ENCODE results near the gene ZNF212. TPM values are rescaled to one million over a fixed set of nuclear protein-coding genes. Genes with fewer than 3 reads are reported as not detected.
"Not testable (repeated sequence)": the region's sequence is repeated elsewhere in the genome, so short reads cannot be mapped to it uniquely, and the experiment has no call there.

Gene ZNF212
- total and polyA plus RNA-seq, 9 of the 15 experiments (the other 6 are each of a cell fraction or from before 2014, with no cell fraction given), result 1.8 to 21.4 (median 7.2) TPM

DNA sequence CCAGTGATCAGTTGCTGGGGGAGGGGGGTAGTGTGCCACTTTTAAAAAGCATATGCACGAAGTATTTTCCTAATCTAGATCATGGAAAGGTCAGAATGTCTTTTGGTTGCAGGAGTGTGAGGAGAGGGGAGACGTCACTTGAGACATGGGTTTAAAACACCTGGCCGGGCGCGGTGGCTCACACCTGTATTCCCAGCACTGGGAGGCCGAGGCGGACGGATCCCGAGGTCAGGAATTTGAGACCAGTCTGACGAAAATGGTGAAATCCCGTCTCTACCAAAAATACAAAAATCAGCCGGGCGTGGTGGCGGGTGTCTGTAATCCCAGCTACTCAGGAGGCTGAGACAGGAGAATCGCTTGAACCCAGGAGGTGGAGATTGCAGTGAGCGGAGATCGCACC, 13.1 kb upstream of the ZNF212 start:
- CTCF ChIA-PET (ENCODE audit: low intra/inter-chr PET ratio); DNase-seq (ENCODE audit: extremely low read depth in 1 of 4, low spot score in 3 of 4); H3K9ac ChIP-seq (ENCODE audit: insufficient read depth in 1 of 2, low read depth in 2 of 2, low read length in 2 of 2); H3K4me1 ChIP-seq (replicated peaks in 1 of 2; ENCODE audit: control insufficient read depth in 2 of 2, insufficient read depth in 2 of 2, low read length in 2 of 2); H3K4me3 ChIP-seq; H3K4me2 ChIP-seq (ENCODE audit: insufficient read depth, low read length); H3K79me2 ChIP-seq (ENCODE audit: control insufficient read depth, insufficient read depth, low read length); ATAC-seq; intact Hi-C loops (cut with micrococcal nuclease); H3K27ac ChIP-seq (ENCODE audit: extremely low read depth, low read depth, low read length); H3K9me1 ChIP-seq (ENCODE audit: control insufficient read depth, insufficient read depth, low read length); H2AFZ ChIP-seq (ENCODE audit: low read depth, low read length); H3K9me3 ChIP-seq (replicated peaks; ENCODE audit: control insufficient read depth, insufficient read depth, low read depth, low read length); H4K20me1 ChIP-seq (replicated peaks; ENCODE audit: control insufficient read depth, insufficient read depth, low read length); FAIRE-seq; in situ Hi-C loops (cut with MboI); H3K27me3 ChIP-seq (ENCODE audit: control insufficient read depth in 2 of 2, insufficient read depth in 2 of 2, low read length in 2 of 2): not testable (repeated sequence)
- TF ChIP-seq POLR2A (conservative IDR thresholded peaks at IDR 0.05), result 0 out of 2 replicates have a peak, but pooled peaks have one; percentile 8
- peaks cover 36% of the 10 kb centered on the region for H3K36me3 ChIP-seq (ENCODE audit: control insufficient read depth, insufficient read depth, low read length)
- WGBS (ENCODE audit: insufficient coverage, low coverage, missing lambda C conversion rate), result 84% methylated on average over 17 of the region's 17 CpGs
- TSS peak; percentile 32 for BruUV-seq (replicated peaks)
- POLR2A ChIA-PET, result interaction anchor here (0.6 to 1.3 kb wide), 4 partner anchors 9 to 1639 kb away, joined by 3 to 4 read pairs (median 3); no protein-coding TSS in a partner anchor

GRCh38 chr7:149226840-149227494, 12.5 kb upstream of the ZNF212 start:
- H3K79me2 ChIP-seq (ENCODE audit: control insufficient read depth, insufficient read depth, low read length), result no peaks in the 10 kb centered on the region
- no peaks in the 10 kb centered on the region for H3K27me3 ChIP-seq (ENCODE audit: control insufficient read depth in 2 of 2, insufficient read depth in 2 of 2, low read length in 2 of 2)
- intact Hi-C loops (cut with micrococcal nuclease), result no loop called here
- H3K27ac ChIP-seq (ENCODE audit: extremely low read depth, low read depth, low read length), result no peak overlapping the region
- FAIRE-seq (no peak), ATAC-seq (peak; percentile 9), DNase-seq (ENCODE audit: extremely low read depth in 1 of 4, low spot score in 3 of 4) (no peak)
- peaks cover 3% of the 10 kb centered on the region for H4K20me1 ChIP-seq (replicated peaks; ENCODE audit: control insufficient read depth, insufficient read depth, low read length)
- ChIA-PET CTCF (ENCODE audit: low intra/inter-chr PET ratio) (no interaction called here), POLR2A (interaction anchor here (0.5 to 1.3 kb wide), 6 partner anchors 15 to 1640 kb away, joined by 3 to 4 read pairs (median 3); no protein-coding TSS in a partner anchor)
- no peaks in the 10 kb centered on the region for H3K9me1 ChIP-seq (ENCODE audit: control insufficient read depth, insufficient read depth, low read length)
- H3K36me3 ChIP-seq (ENCODE audit: control insufficient read depth, insufficient read depth, low read length), result peaks cover 31% of the 10 kb centered on the region
- no peak overlapping the region for H2AFZ ChIP-seq (ENCODE audit: low read depth, low read length)
- 0 out of 2 replicates have a peak, but pooled peaks cover 5% of the 10 kb centered on the region for H3K9me3 ChIP-seq (replicated peaks; ENCODE audit: control insufficient read depth, insufficient read depth, low read depth, low read length)
- H3K4me3 ChIP-seq, result no peak overlapping the region
- peaks cover 0 to 4% of the 10 kb centered on the region in 2 experiments; a peak in 2 of 5 replicates for H3K4me1 ChIP-seq (replicated peaks in 1 of 2; ENCODE audit: control insufficient read depth in 2 of 2, insufficient read depth in 2 of 2, low read length in 2 of 2)
- BruUV-seq (replicated peaks), result no TSS peak
- H3K4me2 ChIP-seq (ENCODE audit: insufficient read depth, low read length), result no peak overlapping the region
- WGBS (ENCODE audit: insufficient coverage, low coverage, missing lambda C conversion rate), result 75% methylated on average over 6 of the region's 6 CpGs
- in situ Hi-C loops (cut with MboI), result no loop called here
- H3K9ac ChIP-seq (ENCODE audit: insufficient read depth in 1 of 2, low read depth in 2 of 2, low read length in 2 of 2), result no peak overlapping the region
- TF ChIP-seq HDAC8 (tag; IDR thresholded peaks at IDR 0.05) (no peak), TRIM28 (IDR thresholded peaks at IDR 0.05) (no peak), POLR2AphosphoS2 (IDR thresholded peaks at IDR 0.05; ENCODE audit: low read length) (0 out of 2 replicates have a peak, but pooled peaks have one; percentile 31), PML (IDR thresholded peaks at IDR 0.05; ENCODE audit: low read length) (0 out of 2 replicates have a peak, but pooled peaks have one; percentile 11), CREB1 (IDR thresholded peaks at IDR 0.05) (0 out of 2 replicates have a peak, but pooled peaks have one; percentile 11), CREB1 (CRISPR knock-in tag; IDR thresholded peaks at IDR 0.05) (no peak), TEAD4 (IDR thresholded peaks at IDR 0.05; ENCODE audit: low read length) (peak; percentile 8; the same call in 1 of the 2 replicates), TEAD4 (CRISPR knock-in tag; IDR thresholded peaks at IDR 0.05; ENCODE audit: borderline replicate concordance) (no peak), SUPT5H (IDR thresholded peaks at IDR 0.05) (0 out of 2 replicates have a peak, but pooled peaks have one; percentile 33), ESRRA (IDR thresholded peaks at IDR 0.05; ENCODE audit: borderline replicate concordance, low read depth) (no peak), ZNF77 (CRISPR knock-in tag; IDR thresholded peaks at IDR 0.05) (no peak)
- TF ChIP-seq, protein P1, sequence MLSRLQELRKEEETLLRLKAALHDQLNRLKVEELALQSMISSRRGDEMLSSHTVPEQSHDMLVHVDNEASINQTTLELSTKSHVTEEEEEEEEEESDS (CRISPR knock-in tag; IDR thresholded peaks at IDR 0.05), result no peak
- TF ChIP-seq, protein P2, sequence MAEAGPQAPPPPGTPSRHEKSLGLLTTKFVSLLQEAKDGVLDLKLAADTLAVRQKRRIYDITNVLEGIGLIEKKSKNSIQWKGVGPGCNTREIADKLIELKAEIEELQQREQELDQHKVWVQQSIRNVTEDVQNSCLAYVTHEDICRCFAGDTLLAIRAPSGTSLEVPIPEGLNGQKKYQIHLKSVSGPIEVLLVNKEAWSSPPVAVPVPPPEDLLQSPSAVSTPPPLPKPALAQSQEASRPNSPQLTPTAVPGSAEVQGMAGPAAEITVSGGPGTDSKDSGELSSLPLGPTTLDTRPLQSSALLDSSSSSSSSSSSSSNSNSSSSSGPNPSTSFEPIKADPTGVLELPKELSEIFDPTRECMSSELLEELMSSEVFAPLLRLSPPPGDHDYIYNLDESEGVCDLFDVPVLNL (CRISPR knock-in tag; IDR thresholded peaks at IDR 0.05; ENCODE audit: low read depth), result 0 out of 2 replicates have a peak, but pooled peaks have one; percentile 51

Data from K562 (cell line).